EH (cell line): ENCODE results near the gene KCMF1.

Experiments used
- DNase-seq: peaks from one replicate; pipeline ENCODE4 v3.0.0-alpha.2; 2015; ENCODE audit warnings: low read depth

KCMF1 gene

DNA sequence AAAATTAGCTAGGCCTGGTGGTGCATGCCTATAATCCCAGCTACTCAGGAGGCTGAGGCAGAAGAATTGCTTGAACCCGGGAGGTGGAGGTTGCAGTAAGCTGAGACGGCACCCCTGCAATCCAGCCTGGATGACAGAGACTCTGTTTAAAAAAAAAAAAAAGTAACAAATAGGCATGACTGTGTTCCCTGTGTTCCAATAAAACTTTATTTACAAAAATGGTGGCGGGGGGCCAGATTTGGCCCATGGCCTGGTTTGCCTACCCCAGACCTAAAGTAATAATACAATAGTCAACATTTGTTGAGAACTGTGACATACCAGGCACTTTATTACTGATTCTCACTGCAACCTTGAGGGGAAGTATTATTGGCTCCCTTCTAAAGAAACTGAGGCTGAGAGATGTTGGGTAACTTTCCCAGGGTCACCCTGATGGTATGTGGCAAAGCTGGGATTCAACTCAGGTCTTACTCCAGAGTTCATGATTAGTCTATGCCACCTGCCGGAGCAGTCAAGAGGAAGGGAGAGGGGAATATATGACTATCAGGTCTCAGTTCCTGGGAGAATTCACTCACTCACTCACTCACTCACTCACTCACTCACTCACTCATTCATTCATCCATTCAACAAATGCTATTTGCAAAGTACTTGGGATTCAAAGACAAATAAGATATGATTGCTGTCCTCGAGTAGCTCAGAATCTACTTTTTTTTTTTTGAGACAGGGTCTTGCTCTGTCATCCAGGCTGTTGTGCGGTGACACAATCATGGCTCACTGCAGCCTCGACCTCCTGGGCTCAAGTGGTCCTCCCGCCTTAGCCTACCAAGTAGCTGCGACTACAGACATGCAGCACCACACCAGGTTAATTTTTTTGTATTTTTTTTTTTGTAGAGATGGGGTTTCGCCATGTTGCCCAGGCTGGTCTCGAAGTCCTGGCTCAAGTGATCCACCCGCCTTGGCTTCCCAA, 14.3 kb upstream of the KCMF1 start:
- DNase-seq: no peak

DNA sequence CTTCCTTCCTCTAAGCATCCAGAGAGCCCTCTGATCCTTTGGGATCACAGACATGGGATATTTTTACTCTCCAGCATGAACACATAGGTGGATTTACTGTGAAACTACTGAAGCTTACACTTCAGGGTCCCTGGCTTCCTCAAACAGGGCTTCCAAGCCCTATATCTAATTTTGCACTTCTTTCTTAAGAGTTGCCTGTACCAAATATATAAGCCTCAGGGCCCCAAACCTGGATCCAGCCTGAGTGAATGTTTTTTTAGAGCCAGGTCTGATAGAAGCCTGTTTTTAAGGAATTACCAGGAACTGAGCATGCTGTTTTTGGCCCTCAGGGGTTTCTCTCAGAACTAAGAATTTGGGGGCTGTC, 13.2 kb upstream of the KCMF1 start:
- DNase-seq: no peak

DNA sequence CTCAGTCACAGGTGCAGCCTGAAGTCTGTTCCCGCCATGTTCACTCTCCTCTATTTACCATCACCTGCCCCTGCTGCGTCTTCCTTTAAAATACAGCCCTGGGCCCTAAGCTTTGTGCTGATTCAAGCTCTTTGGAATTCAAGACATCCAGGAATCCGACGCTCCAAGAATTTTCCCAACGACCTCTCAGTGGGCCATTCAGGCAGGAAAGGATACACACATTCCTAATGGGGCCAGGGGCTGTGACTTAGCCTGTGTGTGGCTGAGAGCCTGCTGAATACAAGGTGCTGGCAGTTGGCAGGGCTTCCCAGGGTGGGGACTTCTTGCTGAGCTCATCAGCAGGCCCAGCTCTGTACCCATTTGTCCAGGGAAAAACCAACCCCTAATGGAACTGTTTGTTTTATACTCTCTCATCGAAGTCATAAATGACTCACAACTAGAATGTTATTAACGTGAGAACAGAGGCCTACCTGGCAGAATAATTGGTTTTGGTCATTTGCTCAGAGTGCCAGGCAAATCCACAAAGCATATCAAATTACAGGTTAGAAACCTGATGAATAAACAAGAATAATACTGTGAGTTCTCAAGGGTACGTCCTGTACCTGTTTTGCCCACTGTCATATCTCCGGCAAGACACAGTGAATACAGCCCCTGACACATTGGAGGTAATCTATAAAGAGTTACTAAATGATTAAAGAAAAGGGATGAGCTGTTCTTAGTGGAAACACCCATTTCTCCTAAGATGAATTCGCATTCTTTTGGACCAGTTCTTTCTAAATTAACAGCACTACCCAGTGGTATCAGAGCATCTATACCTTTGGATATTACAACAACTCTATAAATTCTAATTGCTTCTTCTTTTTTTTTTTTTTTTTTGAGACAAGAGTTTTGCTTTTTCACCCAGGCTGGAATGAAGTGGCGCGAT, 12.6 kb upstream of the KCMF1 start:
- peak; percentile 98 for DNase-seq

DNA sequence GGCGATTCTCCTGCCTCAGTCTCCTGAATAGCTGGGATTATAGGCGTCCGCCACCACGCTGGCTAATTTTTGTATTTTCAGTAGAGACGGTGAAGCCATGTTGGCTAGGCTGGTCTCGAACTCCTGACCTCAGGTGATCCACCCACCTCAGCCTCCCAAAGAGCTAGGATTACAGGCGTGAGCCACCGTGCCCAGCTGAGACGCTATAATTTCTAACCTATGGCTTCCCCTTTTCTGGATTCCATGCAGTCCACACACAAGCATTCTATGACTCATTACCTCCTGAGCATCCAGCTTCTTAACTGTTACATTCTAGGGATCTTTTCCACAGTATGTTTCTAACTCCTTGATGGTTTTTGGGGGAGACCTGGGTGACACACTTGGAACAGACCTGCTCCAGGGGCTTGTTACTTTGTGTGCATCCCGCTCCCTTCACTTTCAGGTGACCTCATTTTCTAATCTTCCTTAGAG, 11.8 kb upstream of the KCMF1 start:
- DNase-seq: peak; percentile 88

DNA sequence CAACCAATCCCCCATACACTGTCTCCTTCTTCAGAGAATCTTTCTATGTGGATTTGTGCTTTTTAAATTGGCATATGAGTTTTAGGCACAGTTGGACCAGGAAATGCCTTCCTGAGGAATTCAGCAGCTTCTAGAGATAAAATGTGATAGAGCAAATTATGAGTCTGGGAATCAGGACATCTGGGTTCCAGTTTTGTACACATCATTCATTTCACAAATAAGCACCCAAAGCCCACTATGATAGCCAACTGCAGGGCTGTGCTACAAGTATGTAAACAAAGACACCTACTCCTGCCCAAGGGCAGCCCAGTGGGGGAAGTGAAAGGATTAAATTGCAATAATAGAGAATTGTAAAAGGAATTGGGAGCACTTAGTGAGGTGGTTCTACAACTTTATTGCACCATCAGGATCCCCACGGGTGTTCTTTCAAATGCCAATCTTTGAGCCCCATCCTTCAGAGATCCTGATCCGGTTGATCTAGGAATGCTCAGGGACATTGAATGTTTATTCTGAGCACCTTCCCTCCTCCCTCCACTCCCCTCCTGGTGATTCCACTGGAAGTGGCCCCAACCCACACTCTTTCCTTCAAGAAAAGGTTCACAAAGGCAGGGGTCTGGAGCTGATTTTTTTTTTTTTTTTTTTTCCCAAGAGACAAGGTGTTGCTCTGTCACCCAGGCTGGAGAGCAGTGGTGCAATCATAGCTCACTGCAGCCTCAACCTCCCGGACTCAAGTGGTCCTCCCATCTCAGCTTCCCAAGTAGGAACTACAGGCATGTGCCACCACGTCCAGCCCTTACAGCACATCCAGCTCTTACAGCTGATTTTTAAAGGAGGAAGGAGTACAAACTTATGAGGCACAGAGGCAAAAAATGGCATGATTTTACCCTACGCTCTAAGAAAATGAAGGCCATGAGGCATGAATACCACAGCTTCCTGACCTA, 11.1 kb upstream of the KCMF1 start:
- DNase-seq: peak; percentile 75

DNA sequence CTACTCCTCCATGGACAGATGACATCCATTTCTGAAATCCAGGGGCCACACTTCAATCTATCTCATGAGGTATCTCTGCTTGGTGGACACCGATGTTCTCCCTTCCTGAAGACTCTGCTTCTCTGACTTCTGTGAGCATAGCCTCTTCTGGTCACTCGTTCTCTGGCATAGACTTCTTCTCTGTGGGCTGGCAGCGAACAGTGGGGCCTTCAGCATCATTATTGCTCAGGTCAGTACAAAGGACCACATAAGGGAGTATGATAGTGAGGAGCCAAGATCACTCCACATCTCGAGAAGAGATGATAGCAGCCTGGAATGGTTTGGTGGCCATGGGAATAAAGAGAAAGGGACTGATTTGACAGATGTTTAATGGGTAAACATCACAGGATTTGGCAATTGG, 8.0 kb upstream of the KCMF1 start:
- no peak for DNase-seq

DNA sequence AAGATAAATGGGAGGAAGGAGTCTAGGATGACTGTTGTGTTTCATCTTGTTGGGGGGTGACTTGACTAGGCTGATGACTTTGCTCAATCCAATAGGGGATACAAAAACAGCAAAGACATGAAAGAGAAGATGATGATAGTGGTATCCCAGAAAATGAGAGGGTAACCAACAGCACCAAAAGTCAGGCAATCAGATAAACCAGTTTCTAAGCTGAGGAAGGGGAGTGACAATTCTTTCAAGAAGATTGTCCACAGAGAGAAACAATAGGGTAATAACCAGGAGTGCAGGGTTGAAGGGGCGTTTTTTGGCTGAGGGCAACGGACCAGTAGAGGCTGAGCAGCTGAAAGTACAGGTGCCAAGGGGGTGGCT, 7.7 kb upstream of the KCMF1 start:
- no peak for DNase-seq

DNA sequence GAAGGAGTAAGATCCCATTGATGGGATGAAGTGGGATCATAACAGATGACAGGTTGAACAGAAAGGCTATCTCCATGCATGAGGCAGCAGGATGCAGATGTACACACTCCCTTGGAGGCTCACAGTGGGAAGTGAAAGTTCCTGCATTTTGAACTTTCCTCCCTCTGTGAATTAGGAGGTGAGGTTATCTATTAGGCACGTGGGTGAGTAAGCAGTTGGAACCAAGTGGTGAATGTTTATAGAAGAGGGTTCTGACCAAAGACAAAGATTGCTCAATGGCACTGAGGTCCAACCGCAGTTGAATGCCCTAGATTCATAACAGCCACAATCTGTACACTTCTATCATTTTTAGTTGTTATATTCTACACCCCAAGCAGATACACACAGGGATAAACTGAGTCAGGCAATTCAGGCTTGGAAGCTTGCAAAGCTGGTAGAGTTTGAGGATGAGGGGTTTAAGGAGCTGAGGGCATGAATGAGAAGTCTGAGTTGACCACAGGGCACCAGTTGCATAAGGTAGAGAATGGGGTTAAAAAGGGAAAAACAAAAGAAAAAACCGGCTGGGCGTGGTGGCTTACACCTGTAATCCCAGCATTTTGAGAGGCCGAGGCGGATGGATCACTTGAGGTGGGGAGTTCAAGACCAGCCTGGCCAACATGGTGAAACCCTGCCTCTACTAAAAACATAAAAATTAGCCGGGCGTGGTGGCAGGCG, 7.1 kb upstream of the KCMF1 start:
- peak; percentile 96 for DNase-seq

DNA sequence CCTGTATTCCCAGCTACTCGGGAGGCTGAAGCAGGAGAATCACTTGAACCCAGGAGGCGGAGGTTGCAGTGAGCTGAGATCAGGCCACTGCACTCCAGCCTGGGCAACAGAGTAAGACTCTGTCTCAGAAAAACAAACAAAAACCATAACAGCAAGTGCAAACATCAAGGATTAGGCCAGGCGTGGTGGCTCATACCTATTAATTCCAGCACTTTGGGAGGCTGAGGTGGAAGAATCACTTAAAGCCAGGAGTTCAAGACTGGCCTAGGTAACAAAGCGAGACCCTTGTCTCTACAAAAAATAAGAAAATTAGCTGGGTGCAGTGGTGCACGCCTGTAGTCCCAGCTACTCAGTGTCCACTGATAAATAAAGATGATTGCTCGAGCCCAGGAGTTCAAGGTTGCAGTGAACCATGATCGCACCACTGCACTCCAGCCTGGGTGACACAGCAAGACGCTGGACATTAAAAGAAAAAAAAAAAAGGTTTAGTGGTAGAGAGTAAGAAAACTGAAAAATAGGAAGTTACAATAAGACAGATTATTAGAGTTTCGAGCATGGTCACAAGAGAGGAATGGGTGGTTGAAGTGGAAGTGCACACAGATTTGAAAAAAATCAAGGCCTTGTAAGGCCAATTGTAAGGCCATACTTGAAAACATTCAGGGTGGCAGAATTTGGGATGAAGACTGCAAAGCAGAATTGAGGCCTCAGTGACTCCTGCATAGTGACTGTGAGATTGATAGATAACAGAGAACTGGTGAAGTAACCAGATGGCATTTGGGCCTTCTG, 6.4 kb upstream of the KCMF1 start:
- DNase-seq: peak; percentile 28

DNA sequence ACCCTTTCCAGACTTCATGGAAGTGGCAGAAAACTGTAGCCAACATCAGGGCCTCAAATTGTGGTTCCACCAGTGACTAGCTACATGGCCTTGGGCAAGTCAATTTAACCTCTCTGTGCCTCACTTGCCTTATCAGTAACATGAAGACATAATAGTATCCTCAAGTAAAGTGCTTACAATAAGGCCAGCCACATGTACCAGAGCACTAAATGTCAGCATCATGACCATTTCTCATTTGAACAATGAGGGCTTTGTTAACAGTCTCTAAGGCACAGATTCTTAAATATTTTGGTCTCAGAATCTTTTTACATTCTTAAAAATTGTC, 5.8 kb upstream of the KCMF1 start:
- no peak for DNase-seq

DNA sequence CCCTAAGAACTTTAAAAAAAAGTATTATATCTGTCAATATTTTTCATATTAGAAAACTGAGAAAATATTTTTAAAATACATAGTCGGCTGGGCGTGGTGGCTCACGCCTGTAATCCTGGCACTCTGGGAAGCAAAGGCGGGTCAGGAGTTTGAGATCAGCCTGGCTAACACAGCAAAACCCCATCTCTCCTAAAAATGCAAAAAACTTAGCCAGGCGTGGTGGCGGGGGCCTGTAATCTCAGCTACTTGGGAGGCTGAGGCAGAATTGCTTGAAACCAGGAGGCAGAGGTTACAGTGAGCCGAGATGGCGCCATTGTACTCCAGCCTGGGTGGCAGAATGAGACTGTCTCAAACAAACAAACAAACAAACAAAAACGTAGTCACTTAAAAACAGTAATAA, 5.1 kb upstream of the KCMF1 start:
- no peak for DNase-seq

DNA sequence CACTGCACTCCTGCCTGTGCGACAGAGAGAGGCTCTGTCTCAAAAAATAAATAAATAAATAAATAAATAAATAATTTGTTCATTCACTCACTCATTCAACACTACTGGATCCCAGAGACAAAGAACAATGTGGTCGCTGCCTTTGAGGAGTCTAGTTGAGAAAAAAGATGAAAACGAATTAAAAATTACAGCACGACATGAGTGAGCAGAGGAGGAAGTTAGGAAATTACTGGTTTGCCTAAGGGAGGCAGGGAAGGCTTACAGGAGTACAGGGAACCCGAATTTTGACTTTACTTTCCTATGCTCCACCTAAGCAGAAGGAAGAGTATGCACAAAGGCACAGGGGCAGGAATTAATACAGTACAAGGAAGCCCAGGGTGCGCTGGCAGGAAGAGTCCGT, 4.2 kb upstream of the KCMF1 start:
- no peak for DNase-seq

DNA sequence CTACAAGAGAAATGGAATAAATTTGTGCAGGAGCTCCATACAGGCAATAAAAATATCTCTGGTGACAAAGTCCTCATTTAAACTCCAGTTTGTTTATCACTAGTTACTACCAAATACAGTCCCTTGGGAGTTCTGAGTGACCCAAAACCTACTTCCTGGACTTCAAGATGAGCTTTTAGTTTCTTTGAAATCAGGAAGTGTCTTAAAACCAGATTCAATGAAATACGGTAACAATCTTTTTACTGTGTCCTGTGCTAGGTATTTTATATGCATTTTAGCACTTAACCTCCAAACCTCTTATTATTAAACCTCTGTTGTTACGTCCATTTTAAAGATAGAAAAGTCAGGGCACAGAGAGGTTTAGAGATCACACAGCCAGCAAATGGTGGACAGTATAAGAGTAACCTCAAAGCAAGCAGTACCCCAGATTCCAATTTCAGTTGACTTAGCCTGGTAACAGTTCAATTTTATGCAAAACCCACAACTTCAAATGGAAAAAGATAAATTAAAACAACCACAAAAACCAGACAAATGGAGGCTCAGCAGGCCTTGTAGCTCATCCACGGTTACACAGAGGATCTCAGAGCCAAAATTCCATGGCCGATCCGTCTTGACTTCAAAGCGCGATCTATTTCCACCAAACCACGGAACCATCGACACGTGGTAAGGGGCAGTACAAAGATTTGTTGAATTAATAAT, 1.3 kb upstream of the KCMF1 start:
- no peak for DNase-seq

DNA sequence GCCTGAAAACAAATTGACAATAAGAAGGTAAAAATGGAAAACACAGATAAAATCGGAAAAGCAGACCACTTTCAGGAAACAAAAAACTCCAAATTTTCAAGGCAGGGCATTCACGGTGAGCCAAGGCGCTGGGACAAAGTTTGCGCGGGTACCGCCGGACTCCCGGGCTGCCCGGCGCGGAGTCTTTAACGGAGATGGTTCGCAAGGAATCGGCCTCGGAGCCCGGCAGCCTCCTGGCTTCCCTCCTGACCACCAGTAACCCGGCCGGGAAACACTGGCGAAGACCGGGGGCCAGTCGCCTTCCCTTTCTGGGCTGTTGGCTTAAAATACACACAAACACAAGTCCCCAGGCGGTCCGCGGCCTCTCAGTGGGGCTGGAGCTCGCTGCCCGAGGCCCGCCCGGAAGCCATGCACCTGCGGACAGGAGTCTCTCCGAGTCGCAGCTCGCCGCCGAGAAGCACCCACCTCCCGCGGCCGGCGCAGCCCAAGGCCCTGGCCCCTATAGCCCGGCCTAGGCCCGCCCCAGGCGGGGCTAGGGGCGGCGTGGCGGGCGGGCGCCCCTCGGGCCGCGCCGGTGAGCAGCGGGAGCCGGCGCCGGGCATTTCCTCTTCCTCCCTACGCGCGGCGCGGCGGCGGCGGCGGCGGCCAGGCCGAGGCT, 622 bp upstream of the KCMF1 start:
- DNase-seq: peak; percentile 60

DNA sequence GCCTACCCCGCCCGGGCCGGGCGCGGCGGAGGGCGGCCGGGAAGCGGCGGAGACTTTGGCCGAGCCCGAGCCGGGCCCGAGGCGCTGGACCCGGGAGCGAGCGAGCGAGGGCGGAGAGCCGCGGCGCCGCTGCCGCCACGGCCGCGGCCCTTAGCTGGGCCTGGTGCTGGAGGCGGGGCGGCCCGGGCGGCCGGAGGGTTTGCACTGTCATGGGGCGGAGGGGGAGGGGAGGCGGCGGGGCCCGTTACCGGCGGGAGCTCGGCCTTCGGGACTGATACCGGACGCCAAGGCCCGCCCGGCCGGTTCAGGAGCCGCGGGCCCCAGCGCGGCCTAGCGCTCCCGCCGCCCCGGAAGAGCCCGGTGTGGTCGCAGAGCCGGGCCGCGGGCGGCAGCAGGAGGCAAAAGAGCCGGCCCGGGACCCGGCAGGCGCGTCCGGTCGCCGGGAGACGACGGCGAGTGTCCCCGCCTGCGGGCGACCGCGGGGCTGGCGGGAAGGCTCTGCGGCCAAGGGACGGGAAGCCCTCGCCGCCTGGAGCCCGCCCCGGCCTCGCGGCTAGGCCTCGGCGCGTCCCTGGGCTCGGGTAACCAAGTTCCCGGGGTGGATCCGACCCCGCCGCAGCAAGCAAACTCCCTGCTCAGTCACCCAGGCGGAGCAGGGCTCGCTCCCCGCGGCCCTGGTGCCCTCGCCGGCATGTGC, 697 bp downstream of the KCMF1 start:
- DNase-seq: peak; percentile 53

DNA sequence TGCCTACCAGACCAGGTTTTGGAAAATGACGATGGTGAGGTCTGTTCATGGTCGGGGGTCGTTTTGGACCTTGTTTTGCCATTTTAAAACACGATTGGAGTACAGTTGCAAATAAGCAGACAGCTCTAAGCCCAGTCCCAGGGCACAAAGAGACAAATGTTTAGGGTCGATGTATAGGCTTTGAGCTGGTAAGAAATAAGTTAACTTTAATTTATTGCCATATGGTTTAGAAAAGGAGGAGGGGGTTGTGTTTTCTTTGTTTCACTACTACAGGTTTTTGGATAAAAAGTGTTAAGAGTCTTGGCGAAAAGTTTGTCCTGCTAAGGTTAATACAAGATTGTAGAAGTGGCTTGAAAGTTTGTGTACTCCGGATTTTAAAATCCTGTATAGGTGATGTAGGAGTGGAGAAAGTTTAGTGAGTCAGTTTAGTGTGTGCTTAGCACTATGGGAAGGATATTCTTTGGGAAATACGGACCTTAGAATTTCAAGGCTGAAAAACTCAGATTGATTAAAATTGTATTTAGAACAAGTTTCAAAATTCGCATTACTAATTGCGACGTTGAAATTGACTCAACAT, 1.3 kb downstream of the KCMF1 start:
- DNase-seq: no peak

DNA sequence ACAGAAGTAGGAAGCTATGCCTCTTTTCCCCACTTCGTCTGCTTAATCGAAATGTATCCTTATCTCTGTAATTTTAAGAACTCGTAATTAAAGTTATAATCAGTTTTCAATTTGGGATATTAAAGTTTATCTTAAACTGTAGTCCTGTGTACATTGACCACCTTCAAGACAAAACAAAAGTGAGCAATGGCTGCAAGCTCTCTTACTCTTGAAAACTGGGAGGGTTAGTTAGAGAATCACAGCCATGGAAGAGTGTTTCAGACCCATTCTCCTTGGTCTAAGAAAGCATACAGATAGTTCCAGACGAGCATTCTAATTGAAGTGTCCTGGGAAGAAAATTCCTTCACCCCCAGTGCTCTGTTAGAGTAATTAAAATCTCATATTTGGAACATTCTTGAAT, 2.0 kb downstream of the KCMF1 start:
- no peak for DNase-seq

DNA sequence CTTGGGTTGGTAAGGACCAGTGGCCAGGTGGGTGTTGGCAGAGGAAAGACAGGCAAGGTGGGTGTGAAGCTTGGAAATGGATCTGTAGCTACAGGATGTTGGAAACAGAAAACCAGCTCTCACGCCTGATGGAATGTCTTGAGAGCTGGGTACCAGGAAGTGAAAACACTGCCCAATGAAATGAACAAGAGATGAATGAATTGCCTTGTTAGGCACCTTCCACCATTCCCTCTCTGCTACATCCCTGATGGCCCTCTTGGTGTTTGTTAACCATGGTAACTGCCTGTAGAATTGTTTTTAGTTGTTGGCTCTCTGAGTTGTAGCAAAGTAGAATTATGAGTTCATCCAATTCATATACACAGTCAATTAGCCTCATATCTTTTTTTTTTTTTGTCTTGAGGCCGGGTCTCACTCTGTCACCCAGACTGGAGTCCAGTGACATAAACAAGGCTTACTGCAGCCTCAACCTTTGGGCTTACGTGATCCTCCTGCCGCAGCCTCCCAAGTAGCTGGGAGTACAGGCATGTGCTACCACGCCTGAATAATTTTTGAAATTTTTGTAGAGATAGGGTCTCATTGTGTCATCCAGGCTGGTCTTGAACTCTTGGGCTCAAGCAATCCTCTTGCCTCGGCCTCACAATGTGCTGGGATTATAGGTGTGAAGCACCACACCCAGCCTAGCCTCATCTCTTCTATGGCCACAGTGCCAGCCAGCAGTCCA, 9.5 kb downstream of the KCMF1 start:
- peak; percentile 25 for DNase-seq
